HepG2 (cell line): ENCODE data around the gene LURAP1L. TPM values are rescaled to one million over a fixed set of nuclear protein-coding genes. Genes with fewer than 3 reads are reported as not detected.

Experiments used
- E2F5 ChIP-seq: sonication (generic); formaldehyde crosslinking; conservative IDR thresholded peaks from 2 replicates; pipeline ENCODE4 v1.4.0; 2020; ENCODE audit warnings: missing genetic modification reagents
- ETV6 ChIP-seq: sonication (generic); formaldehyde crosslinking; conservative IDR thresholded peaks from 2 replicates; pipeline ENCODE4 v1.4.0; 2020; ENCODE audit warnings: missing genetic modification reagents
- HNF4A ChIP-seq: sonication (generic); formaldehyde crosslinking; IDR thresholded peaks from 2 replicates; pipeline ENCODE4 v1.4.0; 2020; ENCODE audit warnings: missing genetic modification reagents
- SMARCE1 ChIP-seq: fragments of 450-650 bp; IDR thresholded peaks from 2 replicates; pipeline ENCODE4 v1.6.1; 2017; ENCODE audit warnings: borderline replicate concordance
- STAG1 ChIP-seq: sonication (generic); formaldehyde crosslinking; IDR thresholded peaks from 2 replicates; pipeline ENCODE4 v1.4.0; 2020; ENCODE audit warnings: missing genetic modification reagents
- ZNF20 ChIP-seq: sonication (generic); formaldehyde crosslinking; IDR thresholded peaks from 2 replicates; pipeline ENCODE4 v1.4.0; 2020; ENCODE audit warnings: mild to moderate bottlenecking, moderate library complexity, missing genetic modification reagents
- ZNF891 ChIP-seq: sonication (generic); formaldehyde crosslinking; IDR thresholded peaks from 2 replicates; pipeline ENCODE4 v1.5.0; 2020; ENCODE audit warnings: mild to moderate bottlenecking, missing genetic modification reagents
- ZSCAN25 ChIP-seq: sonication (generic); formaldehyde crosslinking; IDR thresholded peaks from 2 replicates; pipeline ENCODE4 v1.8.0; 2022; ENCODE audit warnings: mild to moderate bottlenecking, missing genetic modification reagents
- polyA plus RNA-seq, 8 experiments: library from polyadenylated mRNA; depleted of rRNA in 3 of 8; stranded (reverse) in 7 of 8; unstranded in 1 of 8; fragments of >200 nt; fragmentation: Illumina TruSeq in 4 of 8; extraction: Trizol in 4 of 8; gene quantifications; 2 replicates each; pipeline versions ENCODE4 v1.2.1 to v1.2.3, GENCODE V29; 2011 to 2016; ENCODE audit warnings: low read depth in 4 of 8, missing spikeins in 1 of 8, mixed read lengths in 1 of 8; ENCODE audit not compliant: insufficient read depth in 1 of 8
- total RNA-seq, 5 experiments: library from RNA; depleted of rRNA; stranded (reverse); fragments of >200 nt; fragmentation: Illumina TruSeq; extraction: Trizol; gene quantifications; 2 replicates each; pipeline ENCODE4 v1.2.3, GENCODE V29; 2016; ENCODE audit warnings: low read depth in 1 of 5
- TF ChIP-seq, protein P1 (sequence below), 2 experiments: sonication (generic) in 1 of 2; formaldehyde crosslinking in 1 of 2; IDR thresholded peaks; 2 replicates each; pipeline versions ENCODE4 v1.6.1 to v1.9.0; 2014 to 2022; ENCODE audit warnings: antibody characterized with exemption in 1 of 2, borderline replicate concordance in 1 of 2, inconsistent platforms in 1 of 2, low read depth in 1 of 2, missing genetic modification reagents in 1 of 2

The LURAP1L gene
- total and polyA plus RNA-seq, 2 of the 13 experiments (the other 11 are each of a cell fraction or from before 2014, with no cell fraction given) = 6.7 to 16.6 TPM

- TF ChIP-seq, protein P1, sequence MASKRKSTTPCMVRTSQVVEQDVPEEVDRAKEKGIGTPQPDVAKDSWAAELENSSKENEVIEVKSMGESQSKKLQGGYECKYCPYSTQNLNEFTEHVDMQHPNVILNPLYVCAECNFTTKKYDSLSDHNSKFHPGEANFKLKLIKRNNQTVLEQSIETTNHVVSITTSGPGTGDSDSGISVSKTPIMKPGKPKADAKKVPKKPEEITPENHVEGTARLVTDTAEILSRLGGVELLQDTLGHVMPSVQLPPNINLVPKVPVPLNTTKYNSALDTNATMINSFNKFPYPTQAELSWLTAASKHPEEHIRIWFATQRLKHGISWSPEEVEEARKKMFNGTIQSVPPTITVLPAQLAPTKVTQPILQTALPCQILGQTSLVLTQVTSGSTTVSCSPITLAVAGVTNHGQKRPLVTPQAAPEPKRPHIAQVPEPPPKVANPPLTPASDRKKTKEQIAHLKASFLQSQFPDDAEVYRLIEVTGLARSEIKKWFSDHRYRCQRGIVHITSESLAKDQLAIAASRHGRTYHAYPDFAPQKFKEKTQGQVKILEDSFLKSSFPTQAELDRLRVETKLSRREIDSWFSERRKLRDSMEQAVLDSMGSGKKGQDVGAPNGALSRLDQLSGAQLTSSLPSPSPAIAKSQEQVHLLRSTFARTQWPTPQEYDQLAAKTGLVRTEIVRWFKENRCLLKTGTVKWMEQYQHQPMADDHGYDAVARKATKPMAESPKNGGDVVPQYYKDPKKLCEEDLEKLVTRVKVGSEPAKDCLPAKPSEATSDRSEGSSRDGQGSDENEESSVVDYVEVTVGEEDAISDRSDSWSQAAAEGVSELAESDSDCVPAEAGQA (IDR thresholded peaks at IDR 0.05; ENCODE audit: low read depth) = no peak
- TF ChIP-seq, protein P1 (CRISPR knock-in tag; IDR thresholded peaks at IDR 0.05; ENCODE audit: borderline replicate concordance) = no peak
- no peak for TF ChIP-seq E2F5 (CRISPR knock-in tag)
- TF ChIP-seq ZNF891 (CRISPR knock-in tag) = no peak
- TF ChIP-seq ZSCAN25 (CRISPR knock-in tag) = no peak
- no peak for TF ChIP-seq ZNF20 (CRISPR knock-in tag)
- no peak for TF ChIP-seq ETV6 (CRISPR knock-in tag)
- TF ChIP-seq STAG1 (CRISPR knock-in tag) = no peak
- no peak for TF ChIP-seq HNF4A (CRISPR knock-in tag)
- TF ChIP-seq SMARCE1 = no peak
Observed at GRCh38 chr9:12809720-12810119, 34.9 kb downstream of the LURAP1L start (continued).
